Spleen (tissue), 11 donors: ENCODE data around the gene SLCO2B1. TPM values are rescaled to one million over a fixed set of nuclear protein-coding genes. Genes with fewer than 3 reads are reported as not detected.

Experiments
- DNase-seq: peaks from one replicate; pipeline ENCODE4 v3.0.0-alpha.2; 2020
- H3K27ac ChIP-seq, 8 donors: fragments of 200-600 bp; sonication (generic) in 7 of 8; 1 replicate in 4 of 8; 2 replicates in 4 of 8; pipeline versions ENCODE4 v1.5.0 to v1.8.0; 2016 to 2021; ENCODE audit warnings: inconsistent platforms in 4 of 8, mild to moderate bottlenecking in 4 of 8, moderate library complexity in 1 of 8
- H3K27me3 ChIP-seq, 7 donors: fragments of 200-600 bp; sonication (generic) in 6 of 7; replicated peaks in 1 of 7; 1 replicate in 4 of 7; 2 replicates in 3 of 7; pipeline versions ENCODE4 v1.5.0 to v1.8.0; 2016 to 2021; ENCODE audit warnings: inconsistent platforms in 3 of 7, mild to moderate bottlenecking in 1 of 7
- H3K36me3 ChIP-seq, 6 donors: fragments of 200-600 bp; sonication (generic) in 5 of 6; 1 replicate in 4 of 6; 2 replicates in 2 of 6; pipeline versions ENCODE4 v1.5.0 to v1.8.0; 2016 to 2021; ENCODE audit warnings: inconsistent platforms in 2 of 6
- H3K4me1 ChIP-seq, 6 donors: fragments of 200-600 bp; sonication (generic) in 5 of 6; 1 replicate in 3 of 6; 2 replicates in 3 of 6; pipeline versions ENCODE4 v1.5.0 to v1.8.0; 2016 to 2021; ENCODE audit warnings: inconsistent platforms in 3 of 6
- H3K4me3 ChIP-seq, 8 donors: fragments of 200-600 bp; sonication (generic) in 7 of 8; 1 replicate in 4 of 8; 2 replicates in 4 of 8; pipeline versions ENCODE4 v1.5.0 to v1.8.0; 2016 to 2021; ENCODE audit warnings: inconsistent platforms in 4 of 8, mild to moderate bottlenecking in 4 of 8, moderate library complexity in 2 of 8
- H3K9me3 ChIP-seq, 8 donors: fragments of 200-600 bp; sonication (generic) in 7 of 8; 1 replicate in 4 of 8; 2 replicates in 4 of 8; pipeline versions ENCODE4 v1.5.0 to v1.8.0; 2016 to 2021; ENCODE audit warnings: inconsistent platforms in 4 of 8
- CTCF ChIP-seq, 11 experiments: fragments of 200-600 bp in 7 of 11; fragments of 450-650 bp in 4 of 11; sonication (generic) in 4 of 11; IDR thresholded peaks in 8 of 11; conservative IDR thresholded peaks in 3 of 11; 1 replicate in 7 of 11; 2 replicates in 4 of 11; pipeline versions ENCODE4 v1.4.0 to v1.8.0; 2016 to 2021; ENCODE audit warnings: antibody characterized with exemption in 11 of 11, inconsistent platforms in 4 of 11, mild to moderate bottlenecking in 1 of 11
- POLR2A ChIP-seq, 3 donors: fragments of 450-650 bp; IDR thresholded peaks; one replicate each; pipeline ENCODE4 v1.5.1; 2017; ENCODE audit warnings: antibody characterized with exemption in 3 of 3, mild to moderate bottlenecking in 1 of 3
- POLR2AphosphoS5 ChIP-seq, 3 donors: sonication (generic); formaldehyde crosslinking; IDR thresholded peaks; one replicate each; pipeline ENCODE4 v1.5.1; 2017; ENCODE audit warnings: antibody characterized with exemption in 3 of 3
- WGBS, 5 donors: extraction: QIAGEN DNeasy Blood & Tissue Kit in 3 of 5; methylation state at CpG; one replicate each; pipeline versions ENCODE4 v1.1.5 to v1.1.7; 2013 to 2018; 5-methylcytosine and 5-hydroxymethylcytosine counted together
- intact Hi-C: fragments of 100-400 bp; cut with DNase I; formaldehyde crosslinking; loops from one replicate; pipeline ENCODE4 v1.15.0; 2023; ENCODE audit warnings: low total_unique reads
- polyA plus RNA-seq, 3 donors: library from polyadenylated mRNA; stranded (reverse); fragments of 200-250 nt; gene quantifications; one replicate each; pipeline ENCODE4 v1.2.1, GENCODE V29; 2013
- total RNA-seq, 7 donors: library from RNA; depleted of rRNA in 3 of 7; stranded (reverse); fragments of >200 nt in 3 of 7; fragmentation: NEBNext Ultra II Directional in 4 of 7; extraction: Animal tissue kit (Norgen Biotek cat#: 25700) in 4 of 7; gene quantifications; one replicate each; pipeline versions ENCODE4 v1.1.0 to v1.2.1, GENCODE V29; 2016 to 2021
- donor health status: healthy with polysubstance abuse.
- donor health status: DM: no; HTN: no; CAD: no; lungs with moderate emphysema.
- donor health status: DM: no; HTN: no; CAD: no.
- donor health status: Bipolar disorder and iron deficiency.
- donor health status: healthy.
- donor health status: DM: no; HTN: no; CAD: no.
- donor health status: DM: yes; HTN: yes; CAD: no.

Gene SLCO2B1
- total and polyA plus RNA-seq, 10 donors, result 10.2 to 307 (median 132) TPM

- peaks cover 0 to 52% (median 16%) of the 10 kb centered on the region in 8 donors for H3K9me3 ChIP-seq
- no peak overlapping the region for H3K4me3 ChIP-seq
- H3K4me1 ChIP-seq, result no peaks in the 10 kb centered on the region
- H3K27ac ChIP-seq, result no peak overlapping the region
- no peaks in the 10 kb centered on the region for H3K36me3 ChIP-seq
- no peak for DNase-seq
- no peaks in the 10 kb centered on the region for H3K27me3 ChIP-seq
- intact Hi-C loops, result no loop called here
- 6 to 36% (median 21%) methylated on average over 1 of the region's 1 CpG for WGBS, 5 donors
- TF ChIP-seq CTCF (IDR thresholded peaks at IDR 0.05 in 8 of 11, conservative IDR thresholded peaks at IDR 0.05 in 3 of 11) (no peak), POLR2A (IDR thresholded peaks at IDR 0.05) (no peak), POLR2AphosphoS5 (IDR thresholded peaks at IDR 0.05) (no peak)
Observed at GRCh38 chr11:75113030-75113429, 37.9 kb upstream of the SLCO2B1 start.

DNA sequence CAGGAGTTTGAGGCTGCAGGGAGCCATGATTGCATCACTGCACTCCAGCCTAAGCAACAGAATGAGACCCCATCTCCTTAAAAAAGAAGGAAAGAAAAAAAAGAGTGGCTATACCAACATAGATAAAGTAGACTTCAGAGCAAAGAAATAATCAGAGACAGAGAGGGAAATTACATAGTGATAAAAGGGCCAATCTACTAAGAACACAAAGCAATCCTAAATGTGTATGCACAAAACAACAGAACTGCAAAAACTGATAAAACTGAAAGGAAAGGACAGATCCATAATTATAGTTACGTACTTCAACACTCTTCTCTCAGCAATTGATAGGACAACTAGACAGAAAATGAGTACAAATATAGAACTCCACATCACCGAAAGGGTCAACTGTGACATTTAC is 36.4 kb upstream of the SLCO2B1 start:
- 92 to 97% (median 96%) methylated on average over 2 of the region's 2 CpGs for WGBS, 5 donors
- intact Hi-C loops, result no loop called here
- Histone ChIP-seq H3K27ac (no peak overlapping the region), H3K4me3 (no peak overlapping the region), H3K9me3 (peaks cover 0 to 64% (median 17%) of the 10 kb centered on the region in 8 donors), H3K36me3 (no peaks in the 10 kb centered on the region), H3K27me3 (peaks cover 0 to 14% (median 0%) of the 10 kb centered on the region in 7 donors), H3K4me1 (no peaks in the 10 kb centered on the region)
- TF ChIP-seq CTCF (IDR thresholded peaks at IDR 0.05 in 8 of 11, conservative IDR thresholded peaks at IDR 0.05 in 3 of 11) (no peak), POLR2AphosphoS5 (IDR thresholded peaks at IDR 0.05) (no peak), POLR2A (IDR thresholded peaks at IDR 0.05) (no peak)
- DNase-seq, result no peak

DNA sequence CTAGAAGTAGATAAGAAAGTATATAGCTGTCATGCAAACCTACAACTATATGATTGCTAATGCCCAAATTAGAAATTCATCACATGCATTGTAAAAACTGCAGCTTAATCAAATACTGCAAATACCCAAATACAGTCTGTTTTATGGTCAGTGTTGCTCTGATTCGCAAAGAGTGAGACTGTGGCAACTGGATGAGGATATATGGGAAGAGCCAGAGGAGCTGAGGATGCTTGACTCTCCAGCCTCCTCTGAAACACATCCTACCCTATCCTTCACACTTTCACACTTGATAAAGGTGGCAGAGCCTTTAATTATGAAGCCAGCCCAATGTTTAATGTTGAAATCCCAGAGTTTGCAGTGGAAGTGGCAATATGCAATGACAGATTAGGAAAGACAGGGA is 32.3 kb upstream of the SLCO2B1 start:
- Histone ChIP-seq H3K9me3 (peaks cover 0 to 29% (median 7%) of the 10 kb centered on the region in 8 donors), H3K4me1 (no peaks in the 10 kb centered on the region), H3K36me3 (no peaks in the 10 kb centered on the region), H3K4me3 (no peak overlapping the region), H3K27me3 (peaks cover 0 to 16% (median 0%) of the 10 kb centered on the region in 7 donors), H3K27ac (no peak overlapping the region)
- 37 to 94% (median 46%) methylated on average over 1 of the region's 1 CpG for WGBS, 5 donors
- no peak for TF ChIP-seq POLR2A (IDR thresholded peaks at IDR 0.05)
- TF ChIP-seq POLR2AphosphoS5 (IDR thresholded peaks at IDR 0.05), result no peak
- TF ChIP-seq CTCF (IDR thresholded peaks at IDR 0.05 in 8 of 11, conservative IDR thresholded peaks at IDR 0.05 in 3 of 11), result no peak
- intact Hi-C loops, result no loop called here
- DNase-seq, result no peak

GRCh38 chr11:75126564-75126963 is 24.3 kb upstream of the SLCO2B1 start:
- no peak for DNase-seq
- no peak overlapping the region for H3K27ac ChIP-seq
- no peaks in the 10 kb centered on the region for H3K4me1 ChIP-seq
- peaks cover 0 to 37% (median 0%) of the 10 kb centered on the region in 7 donors for H3K27me3 ChIP-seq
- no peak overlapping the region for H3K4me3 ChIP-seq
- WGBS, 5 donors, result 81 to 91% (median 86%) methylated on average over 2 of the region's 2 CpGs
- TF ChIP-seq CTCF (IDR thresholded peaks at IDR 0.05 in 8 of 11, conservative IDR thresholded peaks at IDR 0.05 in 3 of 11), result no peak
- TF ChIP-seq POLR2AphosphoS5 (IDR thresholded peaks at IDR 0.05), result no peak
- no peak for TF ChIP-seq POLR2A (IDR thresholded peaks at IDR 0.05)
- no peaks in the 10 kb centered on the region for H3K9me3 ChIP-seq
- intact Hi-C loops, result no loop called here
- no peaks in the 10 kb centered on the region for H3K36me3 ChIP-seq
